ENCODE data around the gene CACNA2D1.

GRCh38 chr7:82405301-82405700, 38.3 kb downstream of the CACNA2D1 start:
- no peak for TF ChIP-seq CTCF (IDR thresholded peaks at IDR 0.05)
- TF ChIP-seq ZFX (IDR thresholded peaks at IDR 0.05; ENCODE audit: borderline replicate concordance), result no peak

Measured in 22Rv1 (cell line).